Ovary (tissue), 9 donors: ENCODE measurements around the gene CETN3. TPM values are rescaled to one million over a fixed set of nuclear protein-coding genes. Genes with fewer than 3 reads are reported as not detected.

Experiments
- DNase-seq, 5 donors: peaks; one replicate each; pipeline ENCODE4 v3.0.0-alpha.2; 2019 to 2020
- H3K27ac ChIP-seq, 2 donors: fragments of 200-600 bp; one replicate each; pipeline versions ENCODE4 v1.5.1 to v1.8.0; 2019 to 2022
- H3K27me3 ChIP-seq: fragments of 200-600 bp; one replicate; pipeline ENCODE4 v1.8.0; 2022
- H3K36me3 ChIP-seq: fragments of 200-600 bp; sonication (generic); one replicate; pipeline ENCODE4 v1.5.1; 2019
- H3K4me1 ChIP-seq: one replicate; pipeline ENCODE4 v1.8.1; 2013; ENCODE audit warnings: mild to moderate bottlenecking, moderate library complexity; ENCODE audit not compliant: insufficient read depth
- H3K4me3 ChIP-seq: fragments of 200-600 bp; sonication (generic); one replicate; pipeline ENCODE4 v1.5.1; 2017
- H3K9me3 ChIP-seq, 2 donors: fragments of 200-600 bp in 1 of 2; sonication (generic) in 1 of 2; one replicate each; pipeline versions ENCODE4 v1.5.1 to v1.8.1; 2013 to 2019; ENCODE audit warnings: mild to moderate bottlenecking in 1 of 2, moderate library complexity in 1 of 2
- EP300 ChIP-seq: sonication (generic); formaldehyde crosslinking; IDR thresholded peaks from one replicate; pipeline ENCODE4 v1.6.1; 2017; ENCODE audit warnings: antibody characterized with exemption
- POLR2A ChIP-seq: fragments of 450-650 bp; IDR thresholded peaks from one replicate; pipeline ENCODE4 v1.6.1; 2017; ENCODE audit warnings: antibody characterized with exemption, mild to moderate bottlenecking, moderate library complexity
- WGBS, 3 donors: extraction: QIAGEN DNeasy Blood & Tissue Kit in 1 of 3; methylation state at CpG; one replicate each; pipeline versions ENCODE4 v1.1.5 to v1.1.7; 2013 to 2017; 5-methylcytosine and 5-hydroxymethylcytosine counted together
- intact Hi-C, 4 donors: fragments of 100-400 bp; cut with DNase I; formaldehyde crosslinking; loops; one replicate each; pipeline versions ENCODE4 v1.11.0 to v1.15.1; 2022 to 2023
- polyA plus RNA-seq, 2 donors: library from polyadenylated mRNA; stranded (reverse); fragments of 200-250 nt in 1 of 2; fragments of 350-450 nt in 1 of 2; fragmentation: Illumina TruSeq in 1 of 2; extraction: RNeasy Lipid Tissue Mini Kit (QIAGEN cat#74804) in 1 of 2; gene quantifications; one replicate each; pipeline ENCODE4 v1.2.3, GENCODE V29; 2013 to 2014
- total RNA-seq, 7 donors: library from RNA; depleted of rRNA in 2 of 7; stranded (reverse); fragments of >200 nt in 2 of 7; fragmentation: NEBNext Ultra II Directional in 3 of 7; extraction: Animal tissue kit (Norgen Biotek cat#: 25700) in 3 of 7; gene quantifications; one replicate each; pipeline versions ENCODE4 v1.1.0 to v1.2.4, GENCODE V29; 2016 to 2023
- TF ChIP-seq, protein P1 (sequence below), 3 donors: fragments of 450-650 bp in 2 of 3; fragments of 200-600 bp in 1 of 3; IDR thresholded peaks; one replicate each; pipeline versions ENCODE4 v1.5.1 to v1.8.0; 2016 to 2022; ENCODE audit warnings: antibody characterized with exemption in 3 of 3, mild to moderate bottlenecking in 1 of 3
- donor health status: DM: no; HTN: no; CAD: no; lungs with moderate emphysema.
- donor health status: DM: no; HTN: no; CAD: no.
- donor health status: Bipolar disorder and iron deficiency.
- donor health status: DM: yes; HTN: yes; CAD: no.
- donor health status: DM: no; HTN: no; CAD: no.
- donor health status: DM: yes; HTN: yes; CAD: no.

CETN3 gene
- total and polyA plus RNA-seq, 9 donors, result 9.2 to 36.9 (median 26.5) TPM

DNA sequence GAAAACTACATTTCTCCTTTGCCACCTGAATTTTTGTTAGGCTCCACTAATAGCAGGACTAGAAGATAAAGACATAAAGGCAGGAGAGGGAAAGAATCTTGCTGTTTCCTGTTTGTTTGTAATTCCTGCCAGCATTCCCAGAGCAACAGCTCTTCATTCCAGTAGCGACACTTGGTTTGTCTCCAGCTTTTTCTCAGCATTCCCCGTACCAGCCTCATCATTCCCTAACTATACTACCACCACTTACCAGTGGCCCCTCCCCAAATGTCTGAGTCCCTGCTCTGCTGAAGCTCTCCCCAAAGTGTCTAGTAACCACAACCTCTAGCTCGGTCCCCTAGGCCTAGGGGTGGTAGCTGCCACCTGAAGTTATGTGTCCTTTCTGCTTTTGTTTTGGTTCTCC, 18.6 kb downstream of the CETN3 start:
- no peak for DNase-seq
- no peak for TF ChIP-seq POLR2A
- TF ChIP-seq, protein P1, sequence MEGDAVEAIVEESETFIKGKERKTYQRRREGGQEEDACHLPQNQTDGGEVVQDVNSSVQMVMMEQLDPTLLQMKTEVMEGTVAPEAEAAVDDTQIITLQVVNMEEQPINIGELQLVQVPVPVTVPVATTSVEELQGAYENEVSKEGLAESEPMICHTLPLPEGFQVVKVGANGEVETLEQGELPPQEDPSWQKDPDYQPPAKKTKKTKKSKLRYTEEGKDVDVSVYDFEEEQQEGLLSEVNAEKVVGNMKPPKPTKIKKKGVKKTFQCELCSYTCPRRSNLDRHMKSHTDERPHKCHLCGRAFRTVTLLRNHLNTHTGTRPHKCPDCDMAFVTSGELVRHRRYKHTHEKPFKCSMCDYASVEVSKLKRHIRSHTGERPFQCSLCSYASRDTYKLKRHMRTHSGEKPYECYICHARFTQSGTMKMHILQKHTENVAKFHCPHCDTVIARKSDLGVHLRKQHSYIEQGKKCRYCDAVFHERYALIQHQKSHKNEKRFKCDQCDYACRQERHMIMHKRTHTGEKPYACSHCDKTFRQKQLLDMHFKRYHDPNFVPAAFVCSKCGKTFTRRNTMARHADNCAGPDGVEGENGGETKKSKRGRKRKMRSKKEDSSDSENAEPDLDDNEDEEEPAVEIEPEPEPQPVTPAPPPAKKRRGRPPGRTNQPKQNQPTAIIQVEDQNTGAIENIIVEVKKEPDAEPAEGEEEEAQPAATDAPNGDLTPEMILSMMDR (IDR thresholded peaks at IDR 0.05), result no peak
- no peak for TF ChIP-seq EP300
- Histone ChIP-seq H3K4me1 (no peaks in the 10 kb centered on the region), H3K27me3 (no peaks in the 10 kb centered on the region), H3K9me3 (no peaks in the 10 kb centered on the region), H3K27ac (no peak overlapping the region), H3K36me3 (no peaks in the 10 kb centered on the region), H3K4me3 (no peak overlapping the region)
- intact Hi-C loops, result no loop called here
- 44 to 58% (median 50%) methylated on average over 3 of the region's 3 CpGs for WGBS, 3 donors

DNA sequence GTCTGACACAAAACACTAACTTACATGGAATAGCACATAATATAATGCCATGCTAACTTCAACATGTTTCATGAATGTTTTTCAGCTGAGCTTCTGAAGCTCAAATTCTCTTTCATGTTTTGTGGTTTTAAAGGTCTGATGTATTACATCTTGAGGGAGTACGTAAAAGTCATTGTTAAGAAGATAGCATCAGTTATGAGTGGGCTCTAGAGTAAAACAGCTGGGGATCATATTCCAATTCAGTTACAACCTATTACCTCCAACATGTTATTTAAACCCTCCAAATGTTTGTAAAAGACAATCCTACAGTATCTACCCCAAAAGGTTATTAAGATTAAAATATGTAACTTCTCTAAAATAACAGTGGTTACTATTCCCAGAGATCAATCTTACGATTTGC, 19.2 kb downstream of the CETN3 start:
- DNase-seq, result no peak
- Histone ChIP-seq H3K27ac (no peak overlapping the region), H3K27me3 (no peaks in the 10 kb centered on the region), H3K36me3 (no peaks in the 10 kb centered on the region), H3K9me3 (no peaks in the 10 kb centered on the region), H3K4me1 (no peaks in the 10 kb centered on the region), H3K4me3 (no peak overlapping the region)
- intact Hi-C loops, result no loop called here
- no peak for TF ChIP-seq POLR2A
- no peak for TF ChIP-seq EP300
- TF ChIP-seq, protein P1 (IDR thresholded peaks at IDR 0.05), result no peak
- 67 to 77% (median 76%) methylated on average over 2 of the region's 2 CpGs for WGBS, 3 donors

DNA sequence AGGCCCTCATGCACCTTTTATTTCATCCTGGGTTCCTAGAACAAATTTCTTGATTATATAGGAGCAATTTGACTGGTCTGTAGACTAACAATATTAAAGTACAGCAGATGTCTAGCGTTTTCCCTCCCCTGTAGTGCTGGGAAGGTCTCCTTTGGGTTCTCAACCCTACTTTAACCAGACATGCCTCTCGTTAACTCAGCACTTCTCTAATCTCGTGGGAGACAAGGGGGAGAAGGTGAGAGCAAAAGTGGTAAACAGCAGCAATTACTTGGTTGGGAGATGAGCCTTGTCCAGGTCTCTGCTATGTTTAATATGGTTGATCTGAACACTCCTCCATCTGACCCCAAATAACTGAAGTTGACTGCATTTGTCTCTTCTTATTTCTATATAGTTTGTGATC, 22.0 kb downstream of the CETN3 start:
- intact Hi-C loops, result no loop called here
- H3K4me1 ChIP-seq, result no peaks in the 10 kb centered on the region
- no peaks in the 10 kb centered on the region for H3K9me3 ChIP-seq
- WGBS, 3 donors, result 38 to 42% (median 40%) methylated on average over 3 of the region's 3 CpGs
- DNase-seq, result no peak
- no peaks in the 10 kb centered on the region for H3K27me3 ChIP-seq
- H3K4me3 ChIP-seq, result no peak overlapping the region
- H3K36me3 ChIP-seq, result no peaks in the 10 kb centered on the region
- no peak overlapping the region for H3K27ac ChIP-seq
- TF ChIP-seq POLR2A (no peak), EP300 (no peak)
- TF ChIP-seq, protein P1 (IDR thresholded peaks at IDR 0.05), result no peak

DNA sequence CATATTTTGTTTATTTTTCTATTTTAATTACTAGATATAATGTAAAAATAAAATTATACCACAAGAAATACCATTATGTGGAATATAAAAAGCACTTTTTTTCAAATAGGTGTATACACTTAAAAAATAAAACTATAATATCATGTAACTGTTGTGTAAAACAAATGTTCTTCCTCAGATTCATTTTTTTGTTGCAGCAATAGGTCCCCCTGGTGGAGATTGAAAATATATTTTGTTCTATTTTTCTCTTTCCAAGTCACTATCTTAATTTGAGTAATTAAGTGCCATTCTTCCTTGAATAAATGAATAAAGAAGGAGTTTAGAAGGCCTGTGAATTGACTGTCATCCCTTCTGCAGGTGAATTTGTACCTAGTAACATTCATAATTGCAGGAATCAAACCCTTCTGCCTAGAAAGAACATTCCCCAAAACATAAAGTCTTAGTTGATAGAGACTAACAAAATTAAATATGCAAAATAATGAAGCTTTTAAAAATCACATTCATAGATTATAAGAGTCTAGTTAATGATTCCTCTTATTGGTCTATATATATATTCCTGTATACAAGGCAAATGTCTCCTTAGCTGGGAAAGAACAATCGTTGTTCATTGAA, 23.4 kb downstream of the CETN3 start:
- H3K9me3 ChIP-seq, result no peaks in the 10 kb centered on the region
- TF ChIP-seq POLR2A, result no peak
- TF ChIP-seq, protein P1 (IDR thresholded peaks at IDR 0.05), result no peak
- DNase-seq, result no peak
- H3K4me3 ChIP-seq, result no peak overlapping the region
- 89 to 96% (median 94%) methylated on average over 1 of the region's 1 CpG for WGBS, 3 donors
- no peak overlapping the region for H3K27ac ChIP-seq
- H3K36me3 ChIP-seq, result no peaks in the 10 kb centered on the region
- H3K27me3 ChIP-seq, result no peaks in the 10 kb centered on the region
- no peaks in the 10 kb centered on the region for H3K4me1 ChIP-seq
- intact Hi-C loops, result no loop called here
